Measurements from ENCODE around the gene TDRD1. TPM values are rescaled to one million over a fixed set of nuclear protein-coding genes. Genes with fewer than 3 reads are reported as not detected.
A peak's percentile ranks its signal among the peaks of the same experiment; 100 is the strongest.

TDRD1 gene
- total RNA-seq, 1 experiment from 2014 or later = not detected

GRCh38 chr10:114271075-114271778, 92.1 kb downstream of the TDRD1 start:
- Histone ChIP-seq H3K27me3 (no peaks in the 10 kb centered on the region), H3K4me3 (no peak overlapping the region), H3K9me3 (no peaks in the 10 kb centered on the region), H3K36me3 (no peaks in the 10 kb centered on the region)
- peak; percentile 63 for DNase-seq

- peak; percentile 83 for DNase-seq
- no peaks in the 10 kb centered on the region for H3K9me3 ChIP-seq
- no peaks in the 10 kb centered on the region for H3K27me3 ChIP-seq
- H3K4me3 ChIP-seq = no peak overlapping the region
- no peaks in the 10 kb centered on the region for H3K36me3 ChIP-seq
These were observed 92.6 kb downstream of the TDRD1 start for GRCh38 chr10:114271779-114272167.

- Histone ChIP-seq H3K27me3 (no peaks in the 10 kb centered on the region), H3K4me3 (no peak overlapping the region)
These were observed 93.5 kb downstream of the TDRD1 start for GRCh38 chr10:114272696-114273095.

GRCh38 chr10:114273910-114274309, 94.8 kb downstream of the TDRD1 start:
- Histone ChIP-seq H3K36me3 (no peaks in the 10 kb centered on the region), H3K27me3 (no peaks in the 10 kb centered on the region), H3K9me3 (no peaks in the 10 kb centered on the region), H3K4me3 (no peak overlapping the region)
- DNase-seq = no peak

More at GRCh38 chr10:114272696-114273095, 93.5 kb downstream of the TDRD1 start:
- DNase-seq = no peak
- Histone ChIP-seq H3K9me3 (no peaks in the 10 kb centered on the region), H3K36me3 (no peaks in the 10 kb centered on the region)

- Histone ChIP-seq H3K4me3 (no peak overlapping the region), H3K36me3 (no peaks in the 10 kb centered on the region), H3K27me3 (no peaks in the 10 kb centered on the region), H3K9me3 (no peaks in the 10 kb centered on the region)
- DNase-seq = no peak
These were observed 95.7 kb downstream of the TDRD1 start for GRCh38 chr10:114274616-114275453.

- no peaks in the 10 kb centered on the region for H3K36me3 ChIP-seq
- no peak for DNase-seq
- H3K4me3 ChIP-seq = no peak overlapping the region
- no peaks in the 10 kb centered on the region for H3K9me3 ChIP-seq
- no peaks in the 10 kb centered on the region for H3K27me3 ChIP-seq
These were observed 96.9 kb downstream of the TDRD1 start for GRCh38 chr10:114276066-114276465.

- DNase-seq = no peak
- Histone ChIP-seq H3K27me3 (no peaks in the 10 kb centered on the region), H3K4me3 (no peak overlapping the region), H3K9me3 (no peaks in the 10 kb centered on the region), H3K36me3 (no peaks in the 10 kb centered on the region)
These were observed 97.5 kb downstream of the TDRD1 start for GRCh38 chr10:114276671-114277070.

GRCh38 chr10:114278140-114278883, 99.2 kb downstream of the TDRD1 start:
- H3K4me3 ChIP-seq = no peak overlapping the region
- no peaks in the 10 kb centered on the region for H3K36me3 ChIP-seq
- H3K9me3 ChIP-seq = no peaks in the 10 kb centered on the region
- no peak for DNase-seq
- no peaks in the 10 kb centered on the region for H3K27me3 ChIP-seq

- Histone ChIP-seq H3K36me3 (no peaks in the 10 kb centered on the region), H3K4me3 (no peak overlapping the region)
These were observed 99.7 kb downstream of the TDRD1 start for GRCh38 chr10:114278884-114279191.

GRCh38 chr10:114279289-114279688, 100.1 kb downstream of the TDRD1 start:
- no peaks in the 10 kb centered on the region for H3K27me3 ChIP-seq
- H3K4me3 ChIP-seq = no peak overlapping the region
- no peaks in the 10 kb centered on the region for H3K36me3 ChIP-seq
- H3K9me3 ChIP-seq = no peaks in the 10 kb centered on the region
- no peak for DNase-seq

More at GRCh38 chr10:114278884-114279191, 99.7 kb downstream of the TDRD1 start:
- no peak for DNase-seq
- no peaks in the 10 kb centered on the region for H3K27me3 ChIP-seq
- no peaks in the 10 kb centered on the region for H3K9me3 ChIP-seq

GRCh38 chr10:114279901-114280644, 100.9 kb downstream of the TDRD1 start:
- no peak for DNase-seq
- H3K4me3 ChIP-seq = no peak overlapping the region
- H3K27me3 ChIP-seq = no peaks in the 10 kb centered on the region
- no peaks in the 10 kb centered on the region for H3K9me3 ChIP-seq
- no peaks in the 10 kb centered on the region for H3K36me3 ChIP-seq

GRCh38 chr10:114281006-114281405, 101.9 kb downstream of the TDRD1 start:
- H3K4me3 ChIP-seq = no peak overlapping the region
- no peaks in the 10 kb centered on the region for H3K27me3 ChIP-seq
- H3K36me3 ChIP-seq = no peaks in the 10 kb centered on the region
- DNase-seq = no peak
- no peaks in the 10 kb centered on the region for H3K9me3 ChIP-seq

- DNase-seq = no peak
- Histone ChIP-seq H3K4me3 (no peak overlapping the region), H3K27me3 (no peaks in the 10 kb centered on the region), H3K9me3 (no peaks in the 10 kb centered on the region), H3K36me3 (no peaks in the 10 kb centered on the region)
These were observed 102.3 kb downstream of the TDRD1 start for GRCh38 chr10:114281461-114281860.

All from MG63 (cell line).